OCI-LY1 (cell line): ENCODE data around the gene LYPD1.

Source experiments
- H2AFZ ChIP-seq: fragments of 200-600 bp; sonication (generic), shearing (Covaris generic); 2 replicates; pipeline ENCODE4 v1.6.0; 2014; ENCODE audit warnings: antibody characterized with exemption, mild to moderate bottlenecking, low read length
- H3F3A ChIP-seq: fragments of 200-600 bp; sonication (generic), shearing (Covaris generic); 2 replicates; pipeline ENCODE4 v1.6.0; 2014; ENCODE audit warnings: mild to moderate bottlenecking, antibody characterized with exemption, low read length, moderate library complexity; ENCODE audit not compliant: insufficient read depth
- H3K27ac ChIP-seq: fragments of 200-600 bp; sonication (generic); 2 replicates; pipeline ENCODE4 v1.5.1; 2014; ENCODE audit warnings: low read length, mixed run types, mild to moderate bottlenecking, low read depth; ENCODE audit not compliant: poor library complexity, severe bottlenecking
- H3K27me3 ChIP-seq: fragments of 200-600 bp; sonication (generic); 2 replicates; pipeline ENCODE4 v1.6.0; 2014; ENCODE audit warnings: antibody characterized with exemption, mild to moderate bottlenecking, low read length, moderate library complexity; ENCODE audit not compliant: insufficient read depth
- H3K36me3 ChIP-seq: fragments of 200-600 bp; sonication (generic); 2 replicates; pipeline ENCODE4 v1.6.1; 2014; ENCODE audit warnings: mild to moderate bottlenecking, antibody characterized with exemption, low read length, moderate library complexity, mixed read lengths; ENCODE audit not compliant: insufficient read depth
- H3K4me1 ChIP-seq: fragments of 200-600 bp; sonication (generic); 2 replicates; pipeline ENCODE4 v1.5.1; 2014; ENCODE audit warnings: mild to moderate bottlenecking, low read length, moderate library complexity; ENCODE audit not compliant: insufficient read depth, severe bottlenecking
- H3K4me2 ChIP-seq: fragments of 200-600 bp; sonication (generic), shearing (Covaris generic); 2 replicates; pipeline ENCODE4 v1.6.1; 2014; ENCODE audit warnings: low read length
- H3K4me3 ChIP-seq: fragments of 200-600 bp; sonication (generic); 2 replicates; pipeline ENCODE4 v1.5.1; 2014; ENCODE audit warnings: low read length, low read depth, mild to moderate bottlenecking, mixed read lengths; ENCODE audit not compliant: poor library complexity, severe bottlenecking
- H3K79me2 ChIP-seq: fragments of 200-600 bp; shearing (Covaris generic); 2 replicates; pipeline ENCODE4 v1.6.1; 2016; ENCODE audit warnings: mixed run types, low read length, mixed read lengths; ENCODE audit not compliant: insufficient read depth
- H3K9ac ChIP-seq: fragments of 200-600 bp; sonication (generic), shearing (Covaris generic); 2 replicates; pipeline ENCODE4 v1.6.1; 2014; ENCODE audit warnings: mild to moderate bottlenecking, low read length, mixed read lengths
- H3K9me2 ChIP-seq: fragments of 200-600 bp; sonication (generic), shearing (Covaris generic); 2 replicates; pipeline ENCODE4 v1.6.1; 2014; ENCODE audit warnings: low read depth, mild to moderate bottlenecking, low read length, mixed read lengths
- H3K9me3 ChIP-seq: fragments of 200-600 bp; shearing (Covaris generic); 2 replicates; pipeline ENCODE4 v1.6.1; 2014; ENCODE audit warnings: low read length, mixed read lengths
- H4K20me1 ChIP-seq: fragments of 200-600 bp; sonication (generic), shearing (Covaris generic); 2 replicates; pipeline ENCODE4 v1.6.0; 2016; ENCODE audit warnings: mild to moderate bottlenecking, low read length; ENCODE audit not compliant: insufficient read depth
- EZH2 ChIP-seq: fragments of 200-600 bp; sonication (generic), shearing (Covaris generic); IDR thresholded peaks from 2 replicates; pipeline ENCODE4 v1.8.0; 2017; ENCODE audit warnings: borderline replicate concordance, mixed run types, mild to moderate bottlenecking, antibody characterized with exemption, low read length, moderate library complexity, mixed read lengths
- TF ChIP-seq, protein P1 (sequence below): fragments of 200-600 bp; sonication (generic), shearing (Covaris generic); IDR thresholded peaks from 2 replicates; pipeline ENCODE4 v1.5.1; 2017; ENCODE audit warnings: mild to moderate bottlenecking, antibody characterized with exemption, low read length, moderate library complexity, mixed read lengths

Gene LYPD1

DNA sequence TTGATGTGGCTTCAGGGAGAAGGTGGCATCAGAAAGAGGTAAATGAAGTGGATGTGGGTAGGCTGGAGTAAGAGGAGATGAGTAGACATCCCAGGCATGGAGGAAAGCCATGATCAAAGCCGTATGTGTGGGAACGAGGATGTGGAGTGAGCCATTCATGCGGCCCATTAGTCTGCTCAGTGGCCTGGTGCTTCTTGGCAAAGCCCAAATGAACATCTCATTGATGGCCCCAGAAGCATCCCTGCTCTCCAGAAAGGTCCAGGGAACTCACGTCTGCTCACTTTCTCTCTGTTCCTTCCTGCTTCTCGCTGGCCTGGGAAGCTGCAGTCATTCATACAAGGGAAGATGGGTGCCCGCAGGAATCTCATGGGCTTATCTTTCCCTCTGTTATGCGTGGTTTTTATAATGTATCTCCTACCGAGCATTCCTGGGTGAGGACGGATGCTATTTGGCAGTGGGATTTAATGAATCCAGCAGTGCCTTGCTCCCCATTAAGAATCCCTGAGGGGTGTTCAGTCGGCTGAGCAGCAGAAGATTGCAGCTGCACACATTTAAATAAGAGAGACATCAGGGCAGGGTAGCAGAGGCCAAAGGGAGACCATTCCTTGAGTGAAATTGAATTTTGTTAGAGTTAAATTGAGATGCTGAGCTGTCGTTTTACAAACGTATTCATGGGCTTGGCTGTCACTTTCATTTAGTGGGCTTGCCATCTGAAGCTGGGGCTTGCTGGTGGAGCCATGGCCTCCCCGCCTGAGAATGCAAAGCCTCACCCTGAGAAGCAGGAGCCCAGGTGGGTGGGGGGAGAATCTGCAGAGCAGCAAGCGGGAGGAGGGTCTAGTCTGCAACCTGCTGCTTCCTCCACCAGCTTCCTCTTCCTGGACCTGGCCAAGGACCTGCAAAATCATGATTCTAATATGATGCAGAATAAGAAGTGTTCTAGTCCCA is 64.5 kb downstream of the LYPD1 start:
- no peaks in the 10 kb centered on the region for H3K27me3 ChIP-seq
- H2AFZ ChIP-seq, result no peak overlapping the region
- TF ChIP-seq, protein P1, sequence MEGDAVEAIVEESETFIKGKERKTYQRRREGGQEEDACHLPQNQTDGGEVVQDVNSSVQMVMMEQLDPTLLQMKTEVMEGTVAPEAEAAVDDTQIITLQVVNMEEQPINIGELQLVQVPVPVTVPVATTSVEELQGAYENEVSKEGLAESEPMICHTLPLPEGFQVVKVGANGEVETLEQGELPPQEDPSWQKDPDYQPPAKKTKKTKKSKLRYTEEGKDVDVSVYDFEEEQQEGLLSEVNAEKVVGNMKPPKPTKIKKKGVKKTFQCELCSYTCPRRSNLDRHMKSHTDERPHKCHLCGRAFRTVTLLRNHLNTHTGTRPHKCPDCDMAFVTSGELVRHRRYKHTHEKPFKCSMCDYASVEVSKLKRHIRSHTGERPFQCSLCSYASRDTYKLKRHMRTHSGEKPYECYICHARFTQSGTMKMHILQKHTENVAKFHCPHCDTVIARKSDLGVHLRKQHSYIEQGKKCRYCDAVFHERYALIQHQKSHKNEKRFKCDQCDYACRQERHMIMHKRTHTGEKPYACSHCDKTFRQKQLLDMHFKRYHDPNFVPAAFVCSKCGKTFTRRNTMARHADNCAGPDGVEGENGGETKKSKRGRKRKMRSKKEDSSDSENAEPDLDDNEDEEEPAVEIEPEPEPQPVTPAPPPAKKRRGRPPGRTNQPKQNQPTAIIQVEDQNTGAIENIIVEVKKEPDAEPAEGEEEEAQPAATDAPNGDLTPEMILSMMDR, result no peak
- no peak for TF ChIP-seq EZH2
- peaks cover 7% of the 10 kb centered on the region for H3K4me1 ChIP-seq
- no peak overlapping the region for H3K27ac ChIP-seq
- H3K4me2 ChIP-seq, result no peak overlapping the region; the same call in 1 of the 2 replicates
- H3K9me3 ChIP-seq, result no peaks in the 10 kb centered on the region
- H3K36me3 ChIP-seq, result no peaks in the 10 kb centered on the region
- H3K9me2 ChIP-seq, result no peaks in the 10 kb centered on the region
- no peaks in the 10 kb centered on the region for H3F3A ChIP-seq
- H3K79me2 ChIP-seq, result no peaks in the 10 kb centered on the region
- H4K20me1 ChIP-seq, result no peaks in the 10 kb centered on the region
- H3K9ac ChIP-seq, result no peak overlapping the region
- no peak overlapping the region for H3K4me3 ChIP-seq

DNA sequence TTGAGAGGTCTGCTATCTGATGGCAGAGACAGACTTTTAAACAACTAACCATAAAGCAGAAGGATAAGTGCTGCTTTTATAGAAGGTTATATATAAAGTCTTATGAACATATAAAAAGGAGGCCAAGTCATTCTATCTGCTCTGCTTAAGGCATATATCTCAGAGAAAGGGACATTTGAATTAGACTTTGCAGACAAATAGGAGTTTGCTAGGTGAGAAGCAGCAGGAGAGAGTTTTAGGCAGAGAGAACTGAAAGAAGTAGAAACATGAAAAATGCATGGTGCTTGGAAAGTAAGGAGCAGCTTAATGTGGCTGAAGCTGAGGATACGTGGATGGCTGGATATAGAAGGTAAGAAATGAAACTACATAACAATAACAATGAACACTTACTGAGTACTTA is 65.4 kb downstream of the LYPD1 start:
- TF ChIP-seq, protein P1, result no peak
- no peak for TF ChIP-seq EZH2
- H3K9me3 ChIP-seq, result no peaks in the 10 kb centered on the region
- no peak overlapping the region for H2AFZ ChIP-seq
- no peaks in the 10 kb centered on the region for H3K9me2 ChIP-seq
- H3K27me3 ChIP-seq, result no peaks in the 10 kb centered on the region
- no peaks in the 10 kb centered on the region for H4K20me1 ChIP-seq
- H3K4me1 ChIP-seq, result peaks cover 7% of the 10 kb centered on the region
- H3K27ac ChIP-seq, result no peak overlapping the region
- no peak overlapping the region for H3K9ac ChIP-seq
- no peak overlapping the region for H3K4me2 ChIP-seq
- H3K79me2 ChIP-seq, result no peaks in the 10 kb centered on the region
- H3K36me3 ChIP-seq, result no peaks in the 10 kb centered on the region
- no peak overlapping the region for H3K4me3 ChIP-seq
- no peaks in the 10 kb centered on the region for H3F3A ChIP-seq

DNA sequence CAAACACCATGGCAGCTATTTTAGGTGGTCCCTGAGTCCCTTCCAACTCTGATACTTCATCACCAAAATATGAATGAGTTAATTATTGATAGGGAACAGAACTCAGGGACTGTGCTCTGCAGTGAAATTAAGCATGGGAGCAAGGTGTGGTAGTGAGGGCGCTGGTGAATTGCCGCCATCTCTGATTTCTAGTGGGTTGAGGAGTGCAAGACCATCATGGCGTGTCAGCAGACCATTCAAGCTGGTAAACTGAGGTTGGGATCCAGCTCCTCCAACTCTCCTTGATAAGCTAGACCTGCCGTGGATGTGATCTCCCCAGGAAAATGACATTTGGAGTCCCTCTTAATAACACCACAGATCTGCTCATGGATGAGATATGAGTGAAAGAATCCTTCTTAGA is 70.4 kb downstream of the LYPD1 start:
- Histone ChIP-seq H3K4me2 (no peak overlapping the region), H2AFZ (no peak overlapping the region), H3K79me2 (no peaks in the 10 kb centered on the region), H3K9ac (no peak overlapping the region), H3F3A (no peaks in the 10 kb centered on the region), H3K27ac (no peak overlapping the region), H3K4me3 (no peak overlapping the region), H4K20me1 (no peaks in the 10 kb centered on the region), H3K36me3 (no peaks in the 10 kb centered on the region), H3K9me2 (no peaks in the 10 kb centered on the region), H3K4me1 (no peaks in the 10 kb centered on the region), H3K27me3 (no peaks in the 10 kb centered on the region), H3K9me3 (no peaks in the 10 kb centered on the region)
- TF ChIP-seq, protein P1, result no peak
- no peak for TF ChIP-seq EZH2
